HG03097 (cell line): ENCODE measurements around the gene IL23R.
"Not testable (repeated sequence)": the region's sequence is repeated elsewhere in the genome, so short reads cannot be mapped to it uniquely, and the experiment has no call there.

Experiments used
- ATAC-seq: cut with Tn5 transposase; IDR thresholded peaks from one replicate; pipeline ENCODE4 v1.9.1; 2021; ENCODE audit not compliant: unreplicated experiment, low FRiP score

IL23R gene

DNA sequence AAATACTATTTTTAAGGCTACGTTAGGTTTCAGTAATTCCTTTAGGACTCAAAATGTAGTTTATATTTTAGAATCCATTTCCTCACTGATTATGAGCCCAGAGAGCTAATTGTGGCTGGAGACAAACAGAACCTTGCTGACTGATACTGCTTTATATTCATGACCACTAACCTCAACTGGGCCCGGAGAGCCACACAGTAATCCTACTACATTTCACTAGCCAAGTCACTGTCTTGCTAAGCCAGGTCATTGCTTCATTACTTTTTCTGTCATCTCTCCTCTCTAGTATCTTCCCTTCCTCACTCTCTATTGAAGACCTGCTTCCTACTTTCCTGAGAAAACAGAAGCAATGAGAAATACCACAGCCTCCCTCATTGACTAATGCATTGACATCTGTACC is 24.7 kb downstream of the IL23R start:
- ATAC-seq: no peak

DNA sequence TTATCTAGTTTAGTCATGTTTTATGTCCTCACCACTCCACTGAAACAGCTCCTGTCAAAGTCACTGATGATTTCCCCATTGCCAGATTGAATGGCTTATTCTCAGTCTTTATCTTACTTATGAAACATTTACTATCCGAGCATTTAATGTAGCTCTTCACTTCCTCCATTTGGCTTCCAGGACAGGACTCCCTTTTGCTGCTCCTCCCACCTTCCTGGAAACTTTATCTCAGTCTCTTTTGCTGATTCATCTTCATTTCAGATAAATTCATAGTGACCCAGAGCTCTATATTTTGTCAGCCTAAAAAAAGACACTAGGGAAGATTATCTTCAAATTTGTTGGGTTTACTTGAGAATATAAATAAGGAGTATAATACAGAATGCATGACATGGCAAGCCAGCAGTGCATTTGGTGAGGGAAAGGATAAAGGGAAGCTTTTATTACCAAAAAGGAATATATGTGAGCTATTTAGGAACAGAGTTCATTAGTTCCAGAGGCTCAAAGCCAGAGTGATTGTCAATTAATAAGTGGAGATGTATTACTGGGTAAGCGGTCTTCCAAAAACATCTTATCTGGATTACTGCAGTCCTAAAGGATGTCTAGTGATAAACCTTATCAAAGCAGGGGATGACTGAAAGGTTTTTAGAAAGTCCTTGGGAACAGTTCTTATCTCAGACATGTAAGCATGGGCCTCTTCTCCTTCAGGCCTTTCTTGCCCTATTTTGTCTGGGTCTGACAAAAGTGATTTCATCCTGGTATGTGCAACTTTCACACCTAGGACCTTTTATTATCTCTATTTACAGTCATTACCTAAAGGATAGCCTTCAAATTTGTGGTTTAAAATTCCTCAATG is 25.6 kb downstream of the IL23R start:
- ATAC-seq: no peak

DNA sequence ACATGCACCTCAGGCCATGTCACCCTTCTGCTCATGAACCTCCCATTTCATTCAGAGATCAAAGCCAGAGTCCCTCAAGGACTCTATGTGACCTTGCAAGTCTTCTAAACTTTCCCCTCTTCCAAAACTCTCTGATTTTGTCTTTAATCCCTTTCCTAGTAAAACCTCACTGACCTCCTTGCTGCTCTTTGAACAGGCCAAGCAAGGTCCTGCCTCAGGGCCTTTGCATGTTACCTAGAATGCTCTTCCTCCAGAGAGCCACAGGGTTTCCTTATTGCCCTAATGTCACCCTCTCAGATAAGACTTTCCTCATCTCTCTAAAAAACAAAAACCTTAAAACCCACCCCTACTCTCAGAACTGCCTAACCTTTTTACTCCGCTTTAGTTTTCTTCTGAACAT is 26.6 kb downstream of the IL23R start:
- no peak for ATAC-seq

DNA sequence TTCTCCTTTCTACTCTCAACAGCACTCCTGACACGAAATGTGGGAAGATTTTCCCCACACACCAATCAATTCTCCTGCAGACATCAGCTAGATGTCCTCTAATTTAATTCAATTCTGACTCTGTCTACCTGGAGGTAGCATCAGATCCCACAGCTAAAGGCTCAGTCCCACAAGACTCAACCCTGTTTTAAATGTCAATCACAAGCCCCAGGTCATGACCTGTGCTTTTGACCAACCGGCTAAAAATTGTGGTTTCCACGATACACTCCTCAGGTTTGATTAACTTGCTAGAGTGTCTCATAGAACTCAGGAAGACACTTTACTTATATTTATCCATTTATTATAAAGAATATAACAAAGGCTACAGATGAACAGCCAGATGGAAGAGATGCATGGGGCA is 27.4 kb downstream of the IL23R start:
- ATAC-seq: no peak

DNA sequence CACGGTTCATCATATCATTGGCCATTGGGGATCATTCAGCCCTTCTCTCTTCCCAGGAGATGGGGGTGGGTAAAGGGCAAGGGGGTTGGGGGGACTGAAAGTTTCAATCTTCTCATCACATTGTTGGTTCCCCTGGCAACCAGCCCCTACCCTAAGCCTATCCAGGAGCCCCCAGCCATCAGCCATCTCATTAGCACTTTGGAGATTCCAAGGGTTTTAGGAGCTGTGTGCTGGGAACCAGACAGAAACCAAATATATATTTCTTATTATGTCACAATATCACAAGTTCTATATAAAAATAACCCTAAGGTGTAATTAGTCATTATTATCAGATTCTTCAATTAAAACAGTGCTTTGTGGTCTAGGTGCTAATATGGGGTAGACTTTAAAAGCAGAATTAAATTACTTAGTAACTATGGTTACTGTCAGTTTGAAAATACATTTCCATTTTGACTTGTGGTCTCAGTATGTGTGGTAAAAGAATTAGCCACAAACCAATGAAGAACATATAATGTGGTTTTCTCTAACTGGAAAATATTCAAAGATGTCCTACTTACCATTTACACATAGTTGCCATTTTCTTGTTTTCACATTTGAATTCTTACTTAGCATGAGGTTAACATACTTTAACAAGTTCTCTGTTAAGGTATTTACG is 28.1 kb downstream of the IL23R start:
- peak; percentile 42 for ATAC-seq

DNA sequence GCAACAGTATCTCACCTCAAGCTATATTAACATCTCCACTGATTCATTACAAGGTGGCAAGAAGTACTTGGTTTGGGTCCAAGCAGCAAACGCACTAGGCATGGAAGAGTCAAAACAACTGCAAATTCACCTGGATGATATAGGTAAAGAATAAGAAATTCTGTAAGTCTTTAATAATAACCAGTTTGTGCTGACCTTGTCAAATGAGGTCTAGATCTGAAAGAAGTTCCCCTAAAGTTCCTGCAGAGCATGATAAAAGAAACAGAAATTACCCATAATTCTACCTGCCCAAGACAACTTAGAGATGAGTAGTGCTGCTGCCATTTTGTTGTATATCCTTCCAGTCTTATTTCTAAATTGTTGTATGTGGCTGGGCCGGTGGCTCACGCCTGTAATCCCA is 34.5 kb downstream of the IL23R start:
- no peak for ATAC-seq

DNA sequence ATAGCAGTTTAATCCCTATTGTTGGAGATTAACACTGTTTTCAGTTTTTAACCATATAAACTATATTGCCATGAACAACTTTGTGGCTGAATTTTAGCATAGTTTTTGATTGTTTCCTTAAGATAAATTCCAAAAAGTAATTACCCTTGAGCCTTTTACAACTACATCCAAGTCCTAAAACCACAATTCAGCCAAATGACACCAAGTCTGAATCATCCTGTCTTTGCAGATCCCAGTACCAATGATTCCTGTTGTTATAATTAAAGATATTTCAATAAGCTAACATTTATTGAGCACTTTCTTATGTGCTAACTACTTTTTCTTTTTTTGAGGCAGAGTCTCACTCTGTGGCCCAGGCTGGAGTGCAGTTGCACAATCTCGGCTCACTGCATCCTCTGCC is 35.6 kb downstream of the IL23R start:
- no peak for ATAC-seq

DNA sequence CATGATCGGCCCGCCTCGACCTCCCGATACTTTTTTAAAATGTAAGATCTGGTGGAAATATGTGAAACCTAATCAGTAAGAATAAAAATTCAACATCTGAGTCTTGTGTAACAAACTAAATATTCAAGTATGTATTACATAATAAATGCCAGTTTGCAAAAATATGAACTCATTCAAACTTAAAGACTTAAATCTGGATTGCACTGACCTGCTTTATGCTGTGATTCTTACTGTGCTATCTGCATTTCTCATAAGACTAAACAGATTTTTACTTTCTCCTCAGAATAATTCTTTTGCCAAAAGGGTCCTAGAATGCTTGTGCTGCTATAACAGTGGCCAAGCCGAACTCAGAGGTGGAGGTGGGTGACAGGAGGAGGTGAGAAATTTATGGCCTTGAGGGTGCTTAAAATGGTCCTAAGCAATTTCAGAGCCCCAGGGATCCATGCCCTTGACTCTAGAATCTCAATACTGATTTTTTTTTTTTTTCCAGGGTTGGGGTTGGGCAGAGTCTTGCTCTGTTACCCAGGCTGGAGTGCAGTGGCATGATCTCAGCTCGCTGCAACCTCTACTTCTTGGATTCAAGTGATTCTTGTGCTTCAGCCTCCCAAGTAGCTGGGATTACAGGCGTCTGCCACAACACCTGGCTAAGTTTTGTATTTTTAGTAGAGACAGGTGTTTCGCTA is 38.2 kb downstream of the IL23R start:
- no peak for ATAC-seq

DNA sequence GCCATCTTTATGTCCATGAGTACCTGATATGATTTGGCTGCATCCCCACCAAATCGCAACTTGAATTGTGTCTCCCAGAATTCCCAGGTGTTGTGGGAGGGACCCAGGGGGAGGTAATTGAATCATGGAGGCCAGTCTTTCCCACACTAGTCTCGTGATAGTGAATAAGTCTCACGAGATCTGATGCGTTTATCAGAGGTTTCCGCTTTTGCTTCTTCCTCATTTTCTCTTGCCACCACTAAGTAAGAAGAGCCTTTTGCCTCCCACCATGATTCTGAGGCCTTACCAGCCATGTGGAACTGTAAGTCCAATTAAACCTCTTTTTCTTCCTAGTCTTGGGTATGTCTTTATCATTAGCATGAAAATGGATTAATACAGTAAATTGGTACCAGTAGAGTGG is 41.1 kb downstream of the IL23R start:
- ATAC-seq: not testable (repeated sequence)

DNA sequence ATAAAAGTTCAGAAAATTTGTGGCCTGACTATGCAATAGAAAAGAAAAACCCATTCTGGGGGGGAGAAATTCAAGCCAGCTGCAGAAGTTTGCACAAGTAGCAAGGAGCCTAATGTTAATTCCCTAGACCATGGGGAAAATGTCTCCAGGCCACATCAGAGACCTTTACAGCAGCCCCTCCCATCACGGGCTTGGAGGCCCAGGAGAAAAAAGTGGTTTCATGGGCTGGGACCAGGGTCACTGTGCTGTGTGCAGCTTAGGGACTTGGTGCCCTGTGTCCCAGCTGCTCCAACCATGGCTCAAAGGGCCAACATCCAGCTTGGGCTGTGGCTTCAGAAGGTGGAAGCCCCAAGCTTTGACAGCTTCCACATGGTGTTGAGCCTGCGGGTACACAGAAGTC is 42.0 kb downstream of the IL23R start:
- ATAC-seq: no peak

DNA sequence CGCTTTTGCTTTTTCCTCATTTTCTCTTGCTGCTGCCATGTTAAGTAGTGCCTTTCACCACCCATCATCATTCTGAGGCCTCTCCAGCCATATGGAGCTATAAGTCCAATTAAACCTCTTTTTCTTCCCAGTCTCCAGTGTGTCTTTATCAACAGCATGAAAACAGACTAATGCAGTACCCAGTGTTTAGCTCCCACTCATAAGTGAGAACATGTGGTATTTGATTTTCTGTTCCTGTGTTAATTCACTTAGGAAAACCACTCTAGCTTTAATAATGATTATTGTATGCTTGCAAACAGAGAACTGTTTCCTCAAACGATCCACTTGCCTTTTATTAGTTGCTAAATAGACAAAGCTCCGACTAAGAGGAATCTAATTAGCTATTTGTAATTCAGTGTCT is 43.3 kb downstream of the IL23R start:
- ATAC-seq: no peak

DNA sequence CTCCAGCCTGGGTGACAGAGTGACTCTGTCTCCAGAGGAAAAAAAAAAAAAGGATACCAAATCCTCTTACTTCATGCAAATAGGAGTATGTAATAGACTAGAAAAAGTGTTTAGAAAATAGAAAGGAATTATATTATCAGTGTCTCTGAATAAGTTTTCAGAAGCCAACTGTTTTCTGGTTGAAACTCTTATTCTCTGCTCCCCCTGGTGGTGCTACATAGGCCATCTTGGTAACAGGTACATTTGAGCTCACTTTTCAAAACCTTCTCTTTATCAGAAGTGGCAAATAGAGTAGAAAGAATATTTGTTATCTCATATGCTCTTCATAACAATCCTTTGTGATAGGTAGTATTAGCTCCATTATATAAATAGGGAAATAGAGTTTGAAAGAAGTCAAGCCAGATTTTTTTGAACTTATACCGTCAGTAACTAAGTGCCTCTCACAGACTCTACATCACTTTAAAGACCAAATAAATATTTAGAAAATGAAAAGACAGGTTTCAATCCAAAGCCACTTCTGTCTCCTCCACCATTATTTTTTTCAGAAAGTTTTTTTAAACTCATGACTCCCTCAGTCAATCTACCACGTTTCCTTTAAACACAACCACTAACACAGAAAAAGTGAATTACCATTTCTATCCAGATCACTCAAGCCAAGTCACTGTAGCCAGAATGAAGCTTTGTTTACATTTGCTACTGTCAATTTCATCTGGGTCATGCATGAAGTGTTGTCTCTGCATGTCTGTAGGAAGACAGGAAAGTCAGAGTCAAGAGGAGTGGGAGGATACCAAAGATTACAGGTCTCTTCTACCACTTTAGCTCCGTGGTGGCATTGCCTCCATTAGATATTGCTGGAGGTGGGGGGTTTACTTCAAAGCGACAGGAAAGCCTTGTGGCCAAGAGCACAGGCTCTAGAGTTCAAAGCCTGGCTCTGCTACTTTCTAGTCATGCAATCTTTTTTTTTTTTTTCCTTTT is 45.6 kb downstream of the IL23R start:
- no peak for ATAC-seq

DNA sequence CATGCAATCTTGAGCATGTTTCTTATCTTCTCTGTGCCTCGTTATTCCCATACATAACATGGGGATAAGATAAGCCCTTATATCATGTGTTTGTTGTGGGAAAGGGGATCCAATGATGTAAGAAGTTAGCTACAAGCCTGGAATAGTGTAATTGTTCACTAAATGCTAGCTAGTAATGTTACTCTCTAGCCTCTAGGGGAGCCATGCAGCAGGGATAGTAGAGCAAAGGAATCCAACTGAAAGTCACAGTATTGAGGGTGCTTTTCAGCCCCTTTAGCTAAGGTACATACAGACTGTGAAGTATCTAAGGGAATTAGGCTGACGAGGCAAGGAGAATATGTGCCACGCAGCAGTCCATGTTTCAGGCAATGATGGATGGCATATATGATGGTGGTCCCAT is 46.9 kb downstream of the IL23R start:
- ATAC-seq: no peak

DNA sequence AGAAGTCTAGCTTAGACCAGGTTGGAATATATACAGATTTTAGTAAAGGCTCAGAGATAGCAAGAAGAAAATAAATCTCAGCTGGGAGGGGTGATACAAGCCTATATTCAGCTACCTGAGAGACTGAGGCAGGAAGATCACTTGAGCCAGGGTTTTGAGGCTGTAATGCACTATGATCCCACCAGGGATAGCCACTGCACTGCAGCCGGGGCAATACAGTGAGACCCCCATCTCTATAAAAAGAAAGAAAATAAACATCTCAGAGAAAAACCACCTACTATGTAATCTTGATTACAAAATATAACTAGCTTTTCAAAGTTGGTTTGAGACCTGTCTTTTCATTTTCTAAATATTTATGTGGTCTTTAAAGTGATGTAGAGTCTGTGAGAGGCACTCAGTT is 47.7 kb downstream of the IL23R start:
- no peak for ATAC-seq

DNA sequence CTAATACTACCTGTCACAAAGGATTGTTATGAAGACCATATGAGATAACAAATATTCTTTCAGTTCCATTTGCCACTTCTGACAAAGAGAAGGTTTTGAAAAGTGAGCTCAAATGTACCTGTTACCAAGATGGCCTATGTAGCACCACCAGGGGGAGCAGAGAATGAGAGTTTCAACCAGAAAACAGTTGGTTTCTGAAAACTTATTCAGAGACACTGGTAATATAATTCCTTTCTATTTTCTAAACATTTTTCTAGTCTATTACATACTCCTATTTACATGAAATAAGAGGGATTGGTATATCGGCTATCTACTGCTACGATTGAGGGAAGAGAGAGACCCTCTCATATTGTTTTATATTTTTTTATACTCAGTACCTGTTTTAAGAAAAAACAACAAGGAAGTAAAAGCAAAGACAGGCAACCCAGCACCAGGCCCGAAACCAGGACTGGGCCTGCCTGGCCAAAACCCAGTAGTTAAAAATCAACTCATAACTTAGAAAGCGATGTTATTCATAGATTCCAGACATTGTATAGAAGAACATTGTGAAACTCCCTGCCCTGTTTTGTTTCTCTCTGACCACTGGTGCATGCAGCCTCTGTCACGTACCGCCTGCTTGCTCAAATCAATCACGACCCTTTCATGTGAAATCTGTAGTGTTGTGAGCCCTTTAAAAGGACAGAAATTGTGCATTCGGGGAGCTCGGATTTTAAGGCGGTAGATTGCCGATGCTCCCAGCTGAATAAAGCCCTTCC is 48.3 kb downstream of the IL23R start:
- peak; percentile 78 for ATAC-seq

DNA sequence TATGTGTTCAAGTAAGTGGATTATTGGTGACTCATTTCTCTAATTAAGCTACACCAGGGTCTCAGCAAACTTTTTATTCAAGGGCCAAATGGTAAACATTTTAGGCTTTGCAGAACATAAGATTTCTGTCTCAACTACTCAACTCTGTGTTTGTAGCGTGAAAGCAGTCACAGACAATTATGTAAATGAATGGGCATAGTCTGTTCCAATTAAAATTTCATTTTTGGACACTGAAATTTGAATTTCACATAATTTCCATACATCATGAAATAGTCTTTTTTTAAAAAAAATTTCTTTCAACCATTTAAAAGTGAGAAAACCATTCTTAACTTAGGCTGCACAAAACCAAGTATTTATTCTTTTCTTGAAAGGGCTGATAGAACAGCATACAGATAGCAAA is 50.1 kb downstream of the IL23R start:
- ATAC-seq: no peak

DNA sequence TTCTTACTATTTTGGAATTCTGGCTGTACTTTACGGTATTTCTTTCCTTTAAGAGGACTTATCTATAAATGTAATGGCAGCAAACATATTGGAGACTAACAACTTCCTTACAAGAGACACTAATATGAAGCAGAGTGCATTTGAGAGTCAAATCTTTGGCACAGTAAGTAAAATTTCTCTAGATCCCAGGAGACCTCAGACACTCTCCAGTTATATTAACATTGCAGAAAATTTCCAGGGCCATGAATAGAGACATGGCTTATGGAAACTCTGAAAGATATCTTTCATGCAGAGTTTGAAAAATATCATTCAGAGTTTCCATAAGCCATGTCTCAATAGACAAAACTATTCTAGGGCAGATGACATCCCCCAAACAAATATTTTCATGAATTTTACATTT is 51.2 kb downstream of the IL23R start:
- no peak for ATAC-seq

DNA sequence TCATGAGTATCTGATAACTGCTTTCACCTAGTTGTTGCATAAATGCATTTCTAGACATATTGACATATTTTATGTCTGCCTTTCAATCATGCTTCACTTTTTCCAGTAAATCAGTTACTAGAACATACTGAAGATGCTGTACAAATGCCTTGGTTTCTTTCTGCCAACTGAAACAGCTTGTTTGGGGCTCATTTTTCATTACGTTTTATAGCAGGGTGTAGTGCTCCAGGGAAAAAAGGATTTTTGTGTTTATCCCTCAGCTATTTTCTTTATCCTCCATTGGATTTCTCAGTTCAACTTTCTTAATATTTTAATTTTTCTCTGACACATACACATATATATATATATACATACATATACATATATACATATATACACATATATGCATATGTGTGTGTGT is 51.7 kb downstream of the IL23R start:
- ATAC-seq: no peak

DNA sequence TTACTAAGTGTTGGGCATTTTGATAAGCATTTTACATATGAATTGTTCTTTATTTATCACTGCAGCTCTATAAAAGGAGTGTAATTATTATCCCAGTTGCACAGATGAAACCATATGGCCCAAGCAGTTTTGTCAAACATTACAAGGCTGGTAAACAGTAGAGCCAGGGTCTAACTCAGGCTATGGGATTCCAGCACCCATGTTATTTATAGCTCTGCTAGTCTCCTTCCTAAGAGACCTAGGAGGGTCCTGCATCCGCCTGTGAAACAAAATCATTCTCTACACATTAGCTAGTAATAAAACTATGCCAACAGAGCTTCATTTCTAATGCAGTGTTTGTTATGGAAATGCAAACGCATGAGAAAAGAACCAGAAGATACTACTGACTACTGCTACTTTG is 58.6 kb downstream of the IL23R start:
- no peak for ATAC-seq

DNA sequence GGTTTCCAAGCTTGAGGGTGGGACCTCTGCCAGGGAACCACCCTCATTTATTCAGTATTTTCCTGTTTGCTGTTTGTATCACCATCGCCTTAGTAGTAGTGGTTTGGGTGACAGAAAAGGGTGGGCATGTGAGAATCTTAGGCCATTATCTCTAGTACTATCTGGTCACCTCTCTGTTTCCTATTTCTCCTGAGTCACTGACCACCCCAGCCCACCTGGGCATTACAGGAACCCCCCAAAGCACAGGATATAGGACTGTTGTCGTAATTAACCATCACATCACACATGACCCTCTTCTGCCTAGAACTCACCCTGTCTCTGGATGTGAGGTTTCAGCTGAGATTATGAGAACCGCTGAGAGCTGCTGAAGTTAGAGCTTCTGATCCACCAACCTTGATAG is 60.4 kb downstream of the IL23R start:
- no peak for ATAC-seq
